Measurements from ENCODE around the gene PRDM1.
A peak's percentile ranks its signal among the peaks of the same experiment; 100 is the strongest.

PRDM1 gene

GRCh38 chr6:106102967-106103727 lies 17.0 kb downstream of the PRDM1 start:
- H3K27ac Mint-ChIP-seq: peak overlapping the region; percentile 36
- H3K9me3 Mint-ChIP-seq: no peaks in the 10 kb centered on the region
- no peak for DNase-seq
- H3K4me1 Mint-ChIP-seq: peaks cover 40% of the 10 kb centered on the region
- peak overlapping the region; percentile 10 for H3K4me3 Mint-ChIP-seq
- peaks cover 78% of the 10 kb centered on the region for H3K36me3 Mint-ChIP-seq (ENCODE audit: low read depth)
- no peak for TF ChIP-seq CTCF (IDR thresholded peaks at IDR 0.05)
- peaks cover 28% of the 10 kb centered on the region for H3K27me3 Mint-ChIP-seq (ENCODE audit: low read depth, poor library complexity)

GRCh38 chr6:106103728-106104109 lies 17.6 kb downstream of the PRDM1 start:
- DNase-seq: no peak
- H3K4me1 Mint-ChIP-seq: peaks cover 34% of the 10 kb centered on the region

GRCh38 chr6:106104476-106104875 lies 18.3 kb downstream of the PRDM1 start:
- Mint-ChIP-seq H3K27ac (no peak overlapping the region), H3K27me3 (ENCODE audit: low read depth, poor library complexity) (peaks cover 22% of the 10 kb centered on the region), H3K36me3 (ENCODE audit: low read depth) (peaks cover 85% of the 10 kb centered on the region), H3K9me3 (no peaks in the 10 kb centered on the region), H3K4me1 (peaks cover 28% of the 10 kb centered on the region), H3K4me3 (no peak overlapping the region)
- no peak for TF ChIP-seq CTCF (IDR thresholded peaks at IDR 0.05)
- DNase-seq: no peak

More at GRCh38 chr6:106103728-106104109, 17.6 kb downstream of the PRDM1 start:
- no peak for TF ChIP-seq CTCF (IDR thresholded peaks at IDR 0.05)
- peaks cover 28% of the 10 kb centered on the region for H3K27me3 Mint-ChIP-seq (ENCODE audit: low read depth, poor library complexity)
- peaks cover 83% of the 10 kb centered on the region for H3K36me3 Mint-ChIP-seq (ENCODE audit: low read depth)
- H3K4me3 Mint-ChIP-seq: no peak overlapping the region
- H3K27ac Mint-ChIP-seq: no peak overlapping the region
- no peaks in the 10 kb centered on the region for H3K9me3 Mint-ChIP-seq

- DNase-seq: no peak
- Mint-ChIP-seq H3K36me3 (ENCODE audit: low read depth) (peaks cover 85% of the 10 kb centered on the region), H3K4me3 (no peak overlapping the region), H3K27ac (no peak overlapping the region), H3K4me1 (peaks cover 31% of the 10 kb centered on the region), H3K27me3 (ENCODE audit: low read depth, poor library complexity) (peaks cover 18% of the 10 kb centered on the region), H3K9me3 (no peaks in the 10 kb centered on the region)
- TF ChIP-seq CTCF (IDR thresholded peaks at IDR 0.05): no peak
These were observed 18.8 kb downstream of the PRDM1 start for GRCh38 chr6:106104941-106105340.

GRCh38 chr6:106105493-106105892 lies 19.4 kb downstream of the PRDM1 start:
- Mint-ChIP-seq H3K4me1 (peaks cover 33% of the 10 kb centered on the region), H3K36me3 (ENCODE audit: low read depth) (peaks cover 79% of the 10 kb centered on the region), H3K4me3 (no peak overlapping the region), H3K9me3 (no peaks in the 10 kb centered on the region), H3K27ac (no peak overlapping the region), H3K27me3 (ENCODE audit: low read depth, poor library complexity) (peaks cover 15% of the 10 kb centered on the region)
- TF ChIP-seq CTCF (IDR thresholded peaks at IDR 0.05): no peak
- no peak for DNase-seq
